Stomach (tissue), 9 donors: ENCODE measurements around the gene PARP1. TPM values are rescaled to one million over a fixed set of nuclear protein-coding genes. Genes with fewer than 3 reads are reported as not detected.

Experiments used
- DNase-seq, 2 donors: peaks; one replicate each; pipeline versions ENCODE4 v3.0.0 to v3.0.0-alpha.2; 2013 to 2019
- H3K27ac ChIP-seq, 5 donors: fragments of 200-600 bp in 4 of 5; sonication (generic) in 4 of 5; one replicate each; pipeline ENCODE4 v1.5.1; 2013 to 2019; ENCODE audit warnings: mild to moderate bottlenecking in 1 of 5, moderate library complexity in 1 of 5
- H3K27me3 ChIP-seq, 3 donors: fragments of 200-600 bp; sonication (generic); one replicate each; pipeline ENCODE4 v1.5.1; 2017 to 2019; ENCODE audit warnings: mixed run types in 1 of 3
- H3K36me3 ChIP-seq, 4 donors: fragments of 200-600 bp; sonication (generic); 1 replicate in 3 of 4; 2 replicates in 1 of 4; pipeline ENCODE4 v1.5.1; 2016 to 2019
- H3K4me1 ChIP-seq, 4 donors: fragments of 200-600 bp; sonication (generic); one replicate each; pipeline ENCODE4 v1.5.1; 2016 to 2019
- H3K4me3 ChIP-seq, 4 donors: fragments of 200-600 bp; sonication (generic) in 3 of 4; one replicate each; pipeline ENCODE4 v1.5.1; 2016 to 2019; ENCODE audit warnings: mild to moderate bottlenecking in 1 of 4
- H3K9me3 ChIP-seq, 4 donors: fragments of 200-600 bp; sonication (generic); one replicate each; pipeline ENCODE4 v1.5.1; 2016 to 2019
- EP300 ChIP-seq: sonication (generic); formaldehyde crosslinking; IDR thresholded peaks from one replicate; pipeline ENCODE4 v1.6.1; 2017; ENCODE audit warnings: antibody characterized with exemption
- POLR2A ChIP-seq, 4 donors: fragments of 450-650 bp; IDR thresholded peaks; one replicate each; pipeline ENCODE4 v1.6.1; 2016; ENCODE audit warnings: antibody characterized with exemption in 4 of 4, control low read depth in 2 of 4, mild to moderate bottlenecking in 1 of 4, moderate library complexity in 1 of 4
- POLR2AphosphoS5 ChIP-seq, 3 donors: sonication (generic); formaldehyde crosslinking; IDR thresholded peaks; one replicate each; pipeline ENCODE4 v1.6.1; 2016; ENCODE audit warnings: antibody characterized with exemption in 3 of 3
- WGBS, 5 donors: extraction: QIAGEN DNeasy Blood & Tissue Kit in 3 of 5; methylation state at CpG; one replicate each; pipeline versions ENCODE4 v1.1.5 to v1.1.7; 2013 to 2018; 5-methylcytosine and 5-hydroxymethylcytosine counted together
- intact Hi-C: fragments of 100-400 bp; cut with DNase I; formaldehyde crosslinking; loops from one replicate; pipeline ENCODE4 v1.15.1; 2023; ENCODE audit warnings: low total_unique reads
- polyA plus RNA-seq, 3 donors: library from polyadenylated mRNA; stranded (reverse); fragments of 200-250 nt; gene quantifications; one replicate each; pipeline ENCODE4 v1.2.3, GENCODE V29; 2013
- total RNA-seq, 5 donors: library from RNA; depleted of rRNA; stranded (reverse); fragments of >200 nt; gene quantifications; one replicate each; pipeline versions ENCODE4 v1.1.0 to v1.2.3, GENCODE V29; 2014 to 2016
- TF ChIP-seq, protein P1 (sequence below), 7 experiments: fragments of 450-650 bp in 4 of 7; fragments of 200-600 bp in 3 of 7; sonication (generic) in 3 of 7; IDR thresholded peaks; one replicate each; pipeline ENCODE4 v1.5.1; 2016 to 2019; ENCODE audit warnings: antibody characterized with exemption in 7 of 7, control low read depth in 2 of 7, mild to moderate bottlenecking in 1 of 7
- donor health status: healthy with polysubstance abuse.
- donor health status: Bipolar disorder and iron deficiency.
- donor health status: healthy.

The PARP1 gene
- total and polyA plus RNA-seq, 8 donors: 17.4 to 103 (median 29.1) TPM

DNA sequence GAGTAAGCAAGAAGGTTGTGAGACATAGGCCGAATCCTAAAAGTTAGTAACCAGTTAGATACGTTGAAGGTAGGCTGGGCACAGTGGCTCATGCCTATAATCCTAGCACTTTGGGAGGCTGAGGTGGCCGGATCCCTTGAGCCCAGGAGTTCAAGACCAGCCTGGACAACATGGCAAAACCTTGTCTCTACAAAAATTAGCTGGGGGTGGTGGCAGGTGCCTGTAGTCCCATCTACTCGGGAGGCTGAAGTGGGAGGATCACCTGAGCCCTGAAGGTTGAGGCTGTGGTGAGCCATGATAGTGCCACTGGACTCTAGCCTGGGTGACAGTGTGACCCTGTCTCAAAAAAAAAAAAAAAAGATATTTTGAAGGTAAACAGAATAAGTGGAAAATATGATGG is 1.5 kb upstream of the PARP1 start:
- H3K27ac ChIP-seq: no peak overlapping the region
- no peak for TF ChIP-seq POLR2AphosphoS5 (IDR thresholded peaks at IDR 0.05)
- TF ChIP-seq POLR2A (IDR thresholded peaks at IDR 0.05): no peak
- TF ChIP-seq, protein P1, sequence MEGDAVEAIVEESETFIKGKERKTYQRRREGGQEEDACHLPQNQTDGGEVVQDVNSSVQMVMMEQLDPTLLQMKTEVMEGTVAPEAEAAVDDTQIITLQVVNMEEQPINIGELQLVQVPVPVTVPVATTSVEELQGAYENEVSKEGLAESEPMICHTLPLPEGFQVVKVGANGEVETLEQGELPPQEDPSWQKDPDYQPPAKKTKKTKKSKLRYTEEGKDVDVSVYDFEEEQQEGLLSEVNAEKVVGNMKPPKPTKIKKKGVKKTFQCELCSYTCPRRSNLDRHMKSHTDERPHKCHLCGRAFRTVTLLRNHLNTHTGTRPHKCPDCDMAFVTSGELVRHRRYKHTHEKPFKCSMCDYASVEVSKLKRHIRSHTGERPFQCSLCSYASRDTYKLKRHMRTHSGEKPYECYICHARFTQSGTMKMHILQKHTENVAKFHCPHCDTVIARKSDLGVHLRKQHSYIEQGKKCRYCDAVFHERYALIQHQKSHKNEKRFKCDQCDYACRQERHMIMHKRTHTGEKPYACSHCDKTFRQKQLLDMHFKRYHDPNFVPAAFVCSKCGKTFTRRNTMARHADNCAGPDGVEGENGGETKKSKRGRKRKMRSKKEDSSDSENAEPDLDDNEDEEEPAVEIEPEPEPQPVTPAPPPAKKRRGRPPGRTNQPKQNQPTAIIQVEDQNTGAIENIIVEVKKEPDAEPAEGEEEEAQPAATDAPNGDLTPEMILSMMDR (IDR thresholded peaks at IDR 0.05): no peak
- TF ChIP-seq EP300: no peak
- H3K4me3 ChIP-seq: no peak overlapping the region
- no peaks in the 10 kb centered on the region for H3K27me3 ChIP-seq
- intact Hi-C loops: no loop called here
- H3K9me3 ChIP-seq: no peaks in the 10 kb centered on the region
- H3K36me3 ChIP-seq: no peaks in the 10 kb centered on the region
- peaks cover 27 to 35% (median 29%) of the 10 kb centered on the region in 4 donors for H3K4me1 ChIP-seq
- 86 to 93% (median 90%) methylated on average over 4 of the region's 4 CpGs for WGBS, 5 donors
- no peak for DNase-seq

DNA sequence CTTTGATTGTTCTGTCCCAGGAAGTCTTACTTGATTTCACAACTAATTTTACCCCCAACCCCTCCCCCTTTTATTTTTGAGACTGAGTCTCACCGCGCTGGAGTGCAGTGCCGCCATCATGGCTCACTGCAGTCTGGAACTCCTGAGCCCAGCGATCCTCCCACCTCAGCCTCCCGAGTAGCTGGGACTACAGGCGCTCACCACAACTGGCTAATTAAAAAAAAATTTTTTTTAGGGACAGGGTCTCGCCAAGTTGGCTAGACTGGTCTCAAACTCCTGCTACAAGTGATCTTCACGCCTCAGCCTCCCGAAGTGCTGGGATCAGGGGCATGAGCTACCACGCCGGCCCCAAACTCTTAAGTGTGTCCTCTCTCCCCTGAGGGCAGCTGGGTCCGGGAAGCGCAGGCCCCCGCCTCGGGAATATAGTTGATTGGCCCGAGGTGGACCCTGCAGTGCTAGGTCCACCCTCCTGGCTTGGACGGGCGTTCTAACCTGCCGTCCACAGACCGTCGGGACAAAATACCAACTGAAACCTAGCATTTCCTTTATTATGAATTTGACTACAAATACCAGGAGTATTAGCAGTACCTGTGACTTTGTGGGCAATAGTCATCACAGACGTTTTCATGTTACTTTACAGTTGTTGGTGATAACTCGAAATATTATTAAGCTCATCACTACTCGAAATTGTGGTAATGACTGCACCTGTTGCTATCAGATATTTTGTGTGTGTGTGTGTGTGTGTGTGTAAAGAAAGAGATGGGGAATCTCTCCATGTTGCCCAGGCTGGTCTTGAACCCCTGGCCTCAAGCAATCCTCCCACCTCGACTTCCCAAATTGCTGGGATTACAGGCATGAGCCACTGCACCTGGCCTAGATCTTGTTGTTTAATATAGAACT is 642 bp upstream of the PARP1 start:
- no peak for DNase-seq
- Histone ChIP-seq H3K27ac (peak overlapping the region; percentile 81 to 95 (median 92)), H3K27me3 (no peaks in the 10 kb centered on the region), H3K36me3 (no peaks in the 10 kb centered on the region), H3K9me3 (no peaks in the 10 kb centered on the region), H3K4me1 (peaks cover 35 to 44% (median 37%) of the 10 kb centered on the region in 4 donors), H3K4me3 (peak overlapping the region; percentile 72 to 99 (median 94))
- intact Hi-C loops: no loop called here
- TF ChIP-seq POLR2AphosphoS5 (IDR thresholded peaks at IDR 0.05) (no peak), POLR2A (IDR thresholded peaks at IDR 0.05) (no peak)
- TF ChIP-seq, protein P1 (IDR thresholded peaks at IDR 0.05): peak in 1 of 7 experiments; percentile 27
- 66 to 74% (median 73%) methylated on average over 22 to 25 of the region's 25 CpGs for WGBS, 5 donors

DNA sequence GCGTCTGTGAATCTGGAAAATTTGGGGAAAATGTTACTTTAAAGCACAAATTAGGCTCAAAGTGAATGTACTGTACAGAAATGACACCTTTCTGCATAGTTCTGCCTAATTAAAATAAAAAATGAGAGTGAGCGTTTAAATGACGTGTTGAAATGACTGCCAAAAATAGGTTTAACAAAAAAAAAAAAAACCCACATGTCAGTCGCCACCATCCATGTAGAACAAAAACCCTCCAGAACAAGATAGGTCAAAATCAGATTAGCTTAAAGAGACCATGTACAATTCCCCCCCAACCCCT is 745 bp downstream of the PARP1 start:
- TF ChIP-seq POLR2A (IDR thresholded peaks at IDR 0.05): no peak
- TF ChIP-seq, protein P1 (IDR thresholded peaks at IDR 0.05): no peak
- TF ChIP-seq POLR2AphosphoS5 (IDR thresholded peaks at IDR 0.05): no peak
- 0 to 3% (median 2%) methylated on average over 4 of the region's 4 CpGs for WGBS, 5 donors
- Histone ChIP-seq H3K27me3 (no peaks in the 10 kb centered on the region), H3K4me1 (peaks cover 42 to 58% (median 46%) of the 10 kb centered on the region in 4 donors), H3K27ac (peak overlapping the region; percentile 81 to 95 (median 92)), H3K9me3 (no peaks in the 10 kb centered on the region), H3K4me3 (peak overlapping the region; percentile 72 to 99 (median 94)), H3K36me3 (peaks cover under 1 to 9% (median 6%) of the 10 kb centered on the region in 4 donors)
- DNase-seq: no peak
- intact Hi-C loops: no loop called here

DNA sequence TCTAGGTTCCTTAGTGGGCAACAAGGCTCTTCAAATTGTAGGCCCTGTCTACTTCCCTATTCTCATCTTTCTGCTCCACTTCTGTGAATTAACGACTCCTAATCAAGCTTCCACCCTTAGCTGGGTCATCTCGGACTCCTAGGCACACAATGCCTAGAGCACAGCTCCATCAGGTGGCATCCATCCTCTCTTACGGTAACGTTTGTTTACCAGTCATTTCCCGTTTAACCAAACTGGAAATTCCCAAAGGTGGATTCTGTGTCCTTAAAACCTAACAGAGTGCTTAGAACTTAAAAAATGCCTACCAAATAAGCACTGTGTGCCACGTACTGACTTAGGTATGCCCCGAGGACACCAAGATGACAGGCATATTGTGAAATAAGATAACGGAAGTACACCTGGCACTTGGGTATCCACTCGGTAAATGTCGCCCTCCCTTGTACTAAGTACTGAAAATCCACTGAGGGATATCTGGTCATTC is 1.5 kb downstream of the PARP1 start:
- WGBS, 5 donors: 9 to 13% (median 9%) methylated on average over 10 of the region's 10 CpGs
- H3K36me3 ChIP-seq: peaks cover 7 to 16% (median 13%) of the 10 kb centered on the region in 4 donors

More for the DNA sequence above, 1.5 kb downstream of the PARP1 start:
- Histone ChIP-seq H3K27ac (peak overlapping the region in 4 of 5 donors; percentile 81 to 94 (median 91)), H3K4me3 (peak overlapping the region; percentile 72 to 99 (median 94)), H3K27me3 (no peaks in the 10 kb centered on the region), H3K4me1 (peaks cover 42 to 63% (median 50%) of the 10 kb centered on the region in 4 donors), H3K9me3 (no peaks in the 10 kb centered on the region)
- intact Hi-C loops: no loop called here
- DNase-seq: no peak
- TF ChIP-seq, protein P1 (IDR thresholded peaks at IDR 0.05): no peak
- no peak for TF ChIP-seq POLR2A (IDR thresholded peaks at IDR 0.05)
- no peak for TF ChIP-seq POLR2AphosphoS5 (IDR thresholded peaks at IDR 0.05)
- TF ChIP-seq EP300: no peak
